ENCODE results near the gene CDYL2.

Gene CDYL2

GRCh38 chr16:80640316-80640715, 164.1 kb downstream of the CDYL2 start:
- H3K27me3 ChIP-seq (ENCODE audit: insufficient read depth, low read length) = no peaks in the 10 kb centered on the region
- no peak overlapping the region for H3K9ac ChIP-seq (ENCODE audit: low read depth, low read length)
- no peak overlapping the region for H3K27ac ChIP-seq (ENCODE audit: low read length)
- no peak overlapping the region for H3K4me3 ChIP-seq (ENCODE audit: low read length)
- no peaks in the 10 kb centered on the region for H3K4me1 ChIP-seq (ENCODE audit: insufficient read depth, low read length)
- H3K9me3 ChIP-seq (ENCODE audit: insufficient read depth, low read depth, low read length) = no peaks in the 10 kb centered on the region; the same call in 1 of the 2 replicates
- no peaks in the 10 kb centered on the region for H3K36me3 ChIP-seq (ENCODE audit: insufficient read depth, low read depth, low read length)

GRCh38 chr16:80639636-80640035, 164.8 kb downstream of the CDYL2 start:
- no peaks in the 10 kb centered on the region for H3K36me3 ChIP-seq (ENCODE audit: insufficient read depth, low read depth, low read length)
- no peak overlapping the region for H3K4me3 ChIP-seq (ENCODE audit: low read length)
- no peaks in the 10 kb centered on the region for H3K27me3 ChIP-seq (ENCODE audit: insufficient read depth, low read length)
- no peaks in the 10 kb centered on the region for H3K4me1 ChIP-seq (ENCODE audit: insufficient read depth, low read length)
- H3K9ac ChIP-seq (ENCODE audit: low read depth, low read length) = no peak overlapping the region
- H3K9me3 ChIP-seq (ENCODE audit: insufficient read depth, low read depth, low read length) = peaks cover 3% of the 10 kb centered on the region; the same call in 1 of the 2 replicates
- H3K27ac ChIP-seq (ENCODE audit: low read length) = no peak overlapping the region

GRCh38 chr16:80637621-80638020, 166.8 kb downstream of the CDYL2 start:
- Histone ChIP-seq H3K9ac (ENCODE audit: low read depth, low read length) (no peak overlapping the region), H3K9me3 (ENCODE audit: insufficient read depth, low read depth, low read length) (0 out of 2 replicates have a peak, but pooled peaks cover 3% of the 10 kb centered on the region), H3K4me1 (ENCODE audit: insufficient read depth, low read length) (no peaks in the 10 kb centered on the region), H3K4me3 (ENCODE audit: low read length) (no peak overlapping the region), H3K27me3 (ENCODE audit: insufficient read depth, low read length) (no peaks in the 10 kb centered on the region), H3K27ac (ENCODE audit: low read length) (no peak overlapping the region), H3K36me3 (ENCODE audit: insufficient read depth, low read depth, low read length) (no peaks in the 10 kb centered on the region)

GRCh38 chr16:80631581-80631980, 172.8 kb downstream of the CDYL2 start:
- Histone ChIP-seq H3K9ac (ENCODE audit: low read depth, low read length) (no peak overlapping the region), H3K4me1 (ENCODE audit: insufficient read depth, low read length) (no peaks in the 10 kb centered on the region), H3K27me3 (ENCODE audit: insufficient read depth, low read length) (no peaks in the 10 kb centered on the region), H3K9me3 (ENCODE audit: insufficient read depth, low read depth, low read length) (0 out of 2 replicates have a peak, but pooled peaks cover 3% of the 10 kb centered on the region), H3K4me3 (ENCODE audit: low read length) (no peak overlapping the region), H3K27ac (ENCODE audit: low read length) (no peak overlapping the region), H3K36me3 (ENCODE audit: insufficient read depth, low read depth, low read length) (no peaks in the 10 kb centered on the region)

- Histone ChIP-seq H3K9ac (ENCODE audit: low read depth, low read length) (no peak overlapping the region), H3K36me3 (ENCODE audit: insufficient read depth, low read depth, low read length) (no peaks in the 10 kb centered on the region), H3K4me1 (ENCODE audit: insufficient read depth, low read length) (no peaks in the 10 kb centered on the region), H3K4me3 (ENCODE audit: low read length) (no peak overlapping the region), H3K27ac (ENCODE audit: low read length) (no peak overlapping the region), H3K27me3 (ENCODE audit: insufficient read depth, low read length) (no peaks in the 10 kb centered on the region), H3K9me3 (ENCODE audit: insufficient read depth, low read depth, low read length) (no peaks in the 10 kb centered on the region; the same call in none of the 2 replicates)
These were observed 176.1 kb downstream of the CDYL2 start for GRCh38 chr16:80628254-80628653.

GRCh38 chr16:80627108-80627507, 177.3 kb downstream of the CDYL2 start:
- no peaks in the 10 kb centered on the region; the same call in none of the 2 replicates for H3K9me3 ChIP-seq (ENCODE audit: insufficient read depth, low read depth, low read length)
- H3K36me3 ChIP-seq (ENCODE audit: insufficient read depth, low read depth, low read length) = no peaks in the 10 kb centered on the region
- H3K27ac ChIP-seq (ENCODE audit: low read length) = no peak overlapping the region
- H3K4me3 ChIP-seq (ENCODE audit: low read length) = no peak overlapping the region
- H3K4me1 ChIP-seq (ENCODE audit: insufficient read depth, low read length) = no peaks in the 10 kb centered on the region
- H3K9ac ChIP-seq (ENCODE audit: low read depth, low read length) = no peak overlapping the region
- no peaks in the 10 kb centered on the region for H3K27me3 ChIP-seq (ENCODE audit: insufficient read depth, low read length)

- Histone ChIP-seq H3K9ac (ENCODE audit: low read depth, low read length) (no peak overlapping the region), H3K9me3 (ENCODE audit: insufficient read depth, low read depth, low read length) (no peaks in the 10 kb centered on the region; the same call in none of the 2 replicates), H3K4me1 (ENCODE audit: insufficient read depth, low read length) (no peaks in the 10 kb centered on the region), H3K4me3 (ENCODE audit: low read length) (no peak overlapping the region), H3K27ac (ENCODE audit: low read length) (no peak overlapping the region), H3K36me3 (ENCODE audit: insufficient read depth, low read depth, low read length) (no peaks in the 10 kb centered on the region), H3K27me3 (ENCODE audit: insufficient read depth, low read length) (no peaks in the 10 kb centered on the region)
These were observed 181.0 kb downstream of the CDYL2 start for GRCh38 chr16:80623376-80623775.

- Histone ChIP-seq H3K27ac (ENCODE audit: low read length) (no peak overlapping the region), H3K27me3 (ENCODE audit: insufficient read depth, low read length) (no peaks in the 10 kb centered on the region), H3K4me1 (ENCODE audit: insufficient read depth, low read length) (no peaks in the 10 kb centered on the region), H3K36me3 (ENCODE audit: insufficient read depth, low read depth, low read length) (no peaks in the 10 kb centered on the region), H3K9ac (ENCODE audit: low read depth, low read length) (no peak overlapping the region), H3K9me3 (ENCODE audit: insufficient read depth, low read depth, low read length) (no peaks in the 10 kb centered on the region; the same call in none of the 2 replicates), H3K4me3 (ENCODE audit: low read length) (no peak overlapping the region)
These were observed 182.4 kb downstream of the CDYL2 start for GRCh38 chr16:80622007-80622406.

- H3K4me3 ChIP-seq (ENCODE audit: low read length) = no peak overlapping the region
- H3K36me3 ChIP-seq (ENCODE audit: insufficient read depth, low read depth, low read length) = no peaks in the 10 kb centered on the region
- H3K4me1 ChIP-seq (ENCODE audit: insufficient read depth, low read length) = no peaks in the 10 kb centered on the region
- no peak overlapping the region for H3K9ac ChIP-seq (ENCODE audit: low read depth, low read length)
- H3K27me3 ChIP-seq (ENCODE audit: insufficient read depth, low read length) = no peaks in the 10 kb centered on the region
- no peak overlapping the region for H3K27ac ChIP-seq (ENCODE audit: low read length)
- H3K9me3 ChIP-seq (ENCODE audit: insufficient read depth, low read depth, low read length) = no peaks in the 10 kb centered on the region; the same call in none of the 2 replicates
These were observed 183.4 kb downstream of the CDYL2 start for GRCh38 chr16:80620736-80621605.

GRCh38 chr16:80619824-80620223, 184.6 kb downstream of the CDYL2 start:
- Histone ChIP-seq H3K4me3 (ENCODE audit: low read length) (no peak overlapping the region), H3K9me3 (ENCODE audit: insufficient read depth, low read depth, low read length) (no peaks in the 10 kb centered on the region; the same call in none of the 2 replicates), H3K27ac (ENCODE audit: low read length) (no peak overlapping the region), H3K4me1 (ENCODE audit: insufficient read depth, low read length) (no peaks in the 10 kb centered on the region), H3K27me3 (ENCODE audit: insufficient read depth, low read length) (no peaks in the 10 kb centered on the region), H3K36me3 (ENCODE audit: insufficient read depth, low read depth, low read length) (no peaks in the 10 kb centered on the region), H3K9ac (ENCODE audit: low read depth, low read length) (no peak overlapping the region)

GRCh38 chr16:80618862-80619648, 185.3 kb downstream of the CDYL2 start:
- H3K4me3 ChIP-seq (ENCODE audit: low read length) = no peak overlapping the region
- H3K9ac ChIP-seq (ENCODE audit: low read depth, low read length) = no peak overlapping the region
- no peaks in the 10 kb centered on the region for H3K36me3 ChIP-seq (ENCODE audit: insufficient read depth, low read depth, low read length)
- no peaks in the 10 kb centered on the region; the same call in 1 of the 2 replicates for H3K9me3 ChIP-seq (ENCODE audit: insufficient read depth, low read depth, low read length)
- H3K27ac ChIP-seq (ENCODE audit: low read length) = no peak overlapping the region
- H3K4me1 ChIP-seq (ENCODE audit: insufficient read depth, low read length) = no peaks in the 10 kb centered on the region
- no peaks in the 10 kb centered on the region for H3K27me3 ChIP-seq (ENCODE audit: insufficient read depth, low read length)

All from iPS-20b (cell line).